GM21528 (cell line): ENCODE data around the gene FOXJ1.
A peak's percentile ranks its signal among the peaks of the same experiment; 100 is the strongest.

Experiments
- ATAC-seq: cut with Tn5 transposase; IDR thresholded peaks from one replicate; pipeline ENCODE4 v1.9.1; 2021; ENCODE audit warnings: mild to moderate bottlenecking, moderate library complexity; ENCODE audit not compliant: unreplicated experiment, low FRiP score

Gene FOXJ1

DNA sequence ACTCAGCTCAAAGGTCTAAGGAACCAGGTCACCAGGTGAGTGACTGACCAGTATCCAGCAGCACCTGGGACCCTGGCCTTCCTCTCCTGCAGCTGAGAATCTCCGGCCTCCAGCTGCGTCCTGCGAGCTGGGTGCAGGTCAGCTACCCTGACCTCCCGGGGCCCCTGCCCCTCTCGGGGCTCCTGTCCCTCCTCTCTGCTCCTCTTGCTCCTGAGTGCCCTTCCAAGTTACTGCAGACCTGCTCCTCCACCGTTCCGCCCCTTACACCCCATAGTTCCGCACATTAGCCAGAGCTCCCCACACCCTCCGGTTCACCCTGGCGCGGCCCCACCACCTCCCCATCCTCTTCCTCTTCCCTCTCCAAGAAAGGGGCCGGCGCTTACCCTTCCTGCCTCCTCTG lies 10.6 kb downstream of the FOXJ1 start:
- ATAC-seq: no peak

DNA sequence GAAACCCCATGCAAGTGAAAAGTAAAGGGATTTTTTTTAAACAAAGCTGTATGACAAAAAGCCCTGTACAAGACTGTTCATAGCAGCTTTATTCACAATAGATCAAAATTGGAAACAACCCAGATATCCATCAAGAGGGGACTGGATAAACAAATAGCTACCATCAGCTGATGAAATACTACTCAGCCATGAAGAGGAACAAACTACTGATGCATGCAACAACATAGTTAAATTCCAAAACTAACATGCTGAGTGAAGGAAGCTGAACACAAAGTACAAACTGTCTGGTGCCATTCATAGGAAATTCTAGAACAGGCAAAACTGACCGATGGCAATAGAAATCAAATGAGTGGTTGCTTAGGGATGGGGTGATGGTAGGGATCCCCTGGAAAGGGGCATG lies 15.1 kb downstream of the FOXJ1 start:
- ATAC-seq: no peak

DNA sequence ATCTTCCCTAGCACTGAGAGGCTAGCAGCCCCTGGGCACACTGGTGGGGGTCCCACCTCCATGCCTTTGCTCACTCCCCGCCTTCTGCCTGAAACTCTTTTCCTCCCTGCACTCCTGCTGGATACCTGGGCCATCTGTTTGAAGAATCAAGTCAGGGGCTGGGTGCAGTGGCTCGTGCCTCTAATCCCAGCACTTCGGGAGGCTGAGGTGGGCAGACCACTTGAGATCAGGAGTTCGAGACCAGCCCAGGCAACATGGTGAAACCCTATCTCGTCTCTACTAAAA lies 15.7 kb downstream of the FOXJ1 start:
- ATAC-seq: no peak

DNA sequence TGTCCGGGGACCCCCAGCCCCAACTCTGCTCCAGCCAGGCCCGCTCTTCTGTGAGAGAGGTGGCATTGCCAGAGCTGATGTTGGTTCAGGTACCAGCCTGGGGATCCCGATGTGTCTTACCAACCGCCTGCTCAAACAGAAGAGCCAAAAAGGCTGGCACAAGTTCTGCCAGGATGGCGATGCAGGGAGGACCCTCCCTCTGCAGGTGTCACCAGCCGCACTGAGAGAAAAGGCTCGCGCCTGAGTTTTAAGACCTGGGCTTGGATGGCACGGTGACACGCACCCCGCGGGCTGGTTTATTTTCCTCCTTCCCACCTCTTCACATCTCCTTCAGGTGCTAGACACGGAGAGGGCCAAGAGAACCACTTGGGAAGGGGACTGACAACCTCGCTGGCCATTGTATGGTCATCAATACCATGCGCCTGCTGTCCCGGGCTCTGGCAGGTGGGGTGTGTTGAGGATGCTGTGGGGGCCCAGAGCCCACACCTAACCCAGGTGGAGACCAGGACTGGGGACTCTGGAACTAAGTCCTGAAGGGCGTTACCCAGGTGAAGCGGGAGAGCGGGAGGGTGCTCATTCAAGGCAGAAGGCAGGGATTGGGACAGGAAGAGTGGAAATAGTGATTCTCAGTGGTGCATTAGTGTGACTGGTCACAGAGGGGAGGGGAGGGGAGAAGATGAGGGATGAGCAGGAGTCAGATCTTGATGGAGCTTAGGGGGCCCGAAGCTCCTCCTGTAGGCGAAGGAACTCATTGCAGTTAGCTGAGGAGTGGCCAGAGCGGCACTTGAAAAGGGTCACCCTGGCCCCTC lies 16.3 kb downstream of the FOXJ1 start:
- no peak for ATAC-seq

DNA sequence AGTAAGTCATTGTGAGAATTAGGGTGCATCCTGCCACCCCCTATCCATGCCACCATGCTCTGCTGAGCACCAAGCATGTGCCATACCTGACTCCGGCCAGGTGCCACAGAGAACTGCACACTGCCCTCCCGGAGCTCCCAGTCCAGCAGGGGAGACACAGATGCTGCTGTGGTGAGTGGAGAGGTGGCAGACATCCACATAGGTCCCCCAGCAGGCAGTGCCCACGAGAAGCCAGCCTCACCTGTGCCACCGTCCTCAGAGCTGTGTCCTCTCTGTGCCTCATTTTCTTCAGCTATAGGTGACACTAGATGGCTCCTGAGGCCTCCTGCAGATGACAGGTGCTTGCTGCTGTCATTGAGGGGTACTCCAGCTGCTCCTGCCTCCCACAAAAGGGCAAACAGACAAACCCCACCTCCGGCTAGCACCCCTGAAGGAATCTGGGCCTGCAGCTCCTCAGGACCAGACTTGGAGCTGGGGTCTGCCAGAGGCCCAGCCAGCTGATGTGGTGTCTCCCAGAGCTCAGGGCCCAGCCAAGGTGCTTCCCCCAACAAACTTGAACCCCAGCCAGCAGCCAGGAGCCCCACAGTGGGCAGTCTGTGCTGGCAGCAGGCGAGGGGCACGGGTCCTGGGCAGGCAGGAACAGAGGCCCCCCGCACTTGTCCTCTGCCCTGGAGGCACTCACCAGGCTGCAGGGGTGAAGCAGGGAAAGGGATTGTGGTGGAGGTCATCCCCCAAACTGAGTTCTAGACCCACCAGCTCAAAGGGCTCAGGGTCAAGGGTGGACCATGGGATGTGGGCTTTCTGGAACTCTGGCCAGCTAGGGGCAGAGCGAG lies 17.1 kb downstream of the FOXJ1 start:
- ATAC-seq: no peak

DNA sequence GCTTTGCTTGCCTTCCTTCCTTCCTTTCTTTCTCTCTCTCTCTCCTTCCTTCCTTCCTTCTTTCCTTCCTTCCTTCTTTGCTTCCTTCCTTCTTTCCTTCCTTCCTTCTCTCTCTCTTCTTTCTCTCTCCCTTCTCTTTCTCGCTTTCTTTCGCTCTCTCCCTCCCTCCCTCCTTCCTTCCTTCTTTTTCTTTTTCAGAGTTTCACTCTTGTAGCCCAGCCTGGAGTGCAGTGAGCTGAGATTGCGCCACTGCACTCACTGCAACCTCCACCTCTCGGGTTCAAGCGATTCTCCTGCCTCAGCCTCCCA lies 17.9 kb downstream of the FOXJ1 start:
- ATAC-seq: no peak

DNA sequence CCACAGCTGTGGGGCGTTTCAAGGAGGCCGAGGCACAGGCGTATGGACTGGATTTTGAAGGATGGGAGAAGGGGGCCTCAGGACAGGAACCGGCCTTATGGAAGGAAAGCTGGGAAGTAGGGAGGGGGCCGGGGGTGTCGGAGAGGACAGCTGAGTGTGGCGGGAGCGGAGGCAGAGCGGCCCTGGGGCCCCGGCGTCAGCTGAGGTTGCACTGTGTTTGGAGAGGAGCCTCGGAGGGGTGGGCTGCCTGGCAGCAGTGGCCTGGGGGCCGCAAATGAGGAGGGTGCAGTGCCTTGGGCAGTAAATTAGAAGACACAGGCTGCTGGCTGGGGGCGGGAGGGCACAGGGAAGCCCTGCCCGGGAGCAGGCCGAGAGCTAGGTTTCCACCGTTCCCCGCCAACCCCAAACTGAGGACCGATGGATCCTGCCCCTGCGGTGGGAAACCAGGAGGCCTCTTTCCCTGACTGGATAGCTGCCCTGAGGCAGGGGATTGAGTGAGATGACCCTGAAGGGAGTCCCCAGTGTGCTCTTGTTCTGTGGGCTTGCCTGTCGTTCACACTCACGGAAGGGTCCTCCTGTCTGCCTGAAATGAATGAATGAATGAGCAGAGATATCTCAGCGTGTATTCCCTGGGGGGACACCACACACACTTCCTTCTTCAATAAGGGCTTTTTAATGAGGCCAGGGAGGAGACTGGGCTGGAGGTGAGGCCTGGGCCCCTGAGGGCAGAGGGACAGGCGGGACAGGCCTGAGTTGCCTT lies 18.4 kb downstream of the FOXJ1 start:
- ATAC-seq: no peak

DNA sequence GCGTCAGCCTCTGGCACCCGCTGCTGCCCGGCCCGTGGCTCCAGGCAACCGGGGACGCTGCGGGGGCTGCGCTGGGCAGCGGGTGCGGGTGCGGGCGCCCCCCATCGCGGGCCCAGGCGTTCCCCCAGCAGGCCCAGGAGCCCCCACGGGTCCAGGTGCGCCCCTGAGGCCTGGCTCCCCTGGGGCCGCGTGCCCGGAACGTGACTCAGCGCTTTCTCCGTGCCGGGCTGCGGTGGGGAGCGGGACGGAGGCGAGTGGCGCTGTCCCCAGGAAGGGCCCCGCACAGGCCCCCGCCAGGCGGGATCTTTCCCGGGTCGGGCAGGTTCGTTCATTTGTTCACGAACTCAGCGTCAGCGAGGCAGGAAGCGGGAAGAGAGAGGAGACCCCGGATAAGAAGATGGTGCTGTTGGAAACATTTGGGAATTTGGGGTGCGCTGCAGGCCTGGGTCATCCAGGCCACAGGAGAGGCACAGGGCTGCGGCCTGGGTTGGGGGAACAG lies 19.1 kb downstream of the FOXJ1 start:
- ATAC-seq: no peak

DNA sequence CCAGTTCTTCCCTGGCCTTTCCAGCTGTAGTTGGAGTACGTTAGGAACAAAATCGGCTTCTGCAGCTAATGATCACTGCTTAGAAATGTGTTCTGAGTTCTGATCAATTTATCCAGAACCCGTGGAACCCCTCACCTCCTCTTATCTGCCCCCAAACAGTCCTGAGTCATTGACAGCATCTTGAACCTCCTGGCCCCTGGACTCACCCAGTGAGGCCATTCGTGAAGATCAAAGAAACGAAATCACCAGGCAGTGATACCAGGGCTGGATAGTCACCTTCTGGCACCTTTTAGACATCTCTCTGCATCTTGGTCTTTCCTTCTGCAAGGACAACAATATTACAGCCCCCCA lies 20.4 kb downstream of the FOXJ1 start:
- no peak for ATAC-seq

DNA sequence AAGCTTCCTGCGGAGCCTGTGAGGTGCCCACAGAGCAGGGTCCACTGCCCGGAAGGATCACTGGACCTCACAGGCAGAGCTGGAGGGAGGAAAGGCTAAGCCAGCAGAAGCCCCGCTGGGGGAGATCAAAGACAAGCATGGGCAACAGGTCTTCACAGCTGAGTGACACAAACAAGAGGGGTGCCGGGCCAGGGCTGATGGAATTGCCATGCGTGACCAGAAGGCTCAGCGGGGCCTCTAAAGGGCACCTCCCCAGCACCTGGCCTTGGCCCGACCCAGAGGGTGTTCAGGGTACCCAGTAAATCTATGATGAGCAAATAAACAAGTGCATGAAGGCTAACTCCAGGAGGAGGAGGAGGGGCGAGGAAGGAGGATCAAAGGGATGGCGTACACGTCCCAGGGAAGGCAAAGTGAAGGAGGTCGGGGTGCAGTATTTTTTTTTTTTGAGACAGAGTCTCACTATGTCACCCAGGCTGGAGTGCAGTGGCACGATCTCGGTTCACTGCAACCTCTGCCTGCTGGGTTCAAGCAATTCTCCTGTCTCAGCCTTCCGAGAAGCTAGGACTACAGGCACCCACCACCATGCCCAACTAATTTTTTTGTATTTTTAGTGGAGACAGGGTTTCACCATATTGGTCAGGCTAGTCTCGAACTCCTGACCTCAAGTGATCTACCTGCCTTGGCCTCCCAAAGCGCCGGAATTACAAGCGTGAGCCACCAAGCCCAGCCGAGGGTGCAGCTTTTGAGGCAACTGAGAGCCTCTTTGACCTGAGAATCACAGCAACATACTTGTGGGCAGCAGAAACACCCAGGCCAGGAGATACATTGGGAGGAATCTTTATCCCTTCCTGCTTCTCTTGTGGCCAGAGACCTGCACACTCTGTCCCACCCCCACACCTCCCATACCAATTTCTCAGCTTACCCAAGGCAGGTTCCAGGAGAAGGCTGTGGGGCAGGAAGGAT lies 21.4 kb downstream of the FOXJ1 start:
- ATAC-seq: no peak

DNA sequence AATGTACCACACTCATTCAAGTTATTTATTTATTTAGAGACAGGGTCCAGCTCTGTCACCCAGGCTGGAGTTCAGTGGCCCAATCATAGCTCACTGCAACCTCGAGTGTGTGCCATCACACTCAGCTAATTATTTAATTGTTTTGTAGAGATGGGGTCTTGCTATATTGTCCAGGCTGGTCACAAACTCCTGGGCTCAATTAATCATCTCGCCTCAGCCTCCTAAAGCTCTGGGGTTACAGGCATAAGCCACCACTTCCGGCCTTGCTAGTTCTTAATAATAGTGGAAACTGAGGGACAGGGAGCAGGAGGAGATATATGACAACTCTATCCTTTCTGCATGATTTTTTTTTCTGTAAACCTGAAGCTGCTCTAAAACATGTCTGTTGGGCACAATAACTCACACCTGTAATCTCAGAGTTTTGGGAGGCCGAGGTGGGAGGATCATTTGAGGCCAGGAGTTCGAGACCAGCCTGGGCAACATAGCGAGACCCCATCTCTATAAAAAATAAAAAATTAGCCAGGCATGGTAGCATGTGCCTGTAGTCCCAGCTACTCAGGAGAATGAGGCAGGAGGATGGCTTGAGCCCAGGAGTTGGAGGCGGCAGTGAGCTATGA lies 25.8 kb downstream of the FOXJ1 start:
- no peak for ATAC-seq

DNA sequence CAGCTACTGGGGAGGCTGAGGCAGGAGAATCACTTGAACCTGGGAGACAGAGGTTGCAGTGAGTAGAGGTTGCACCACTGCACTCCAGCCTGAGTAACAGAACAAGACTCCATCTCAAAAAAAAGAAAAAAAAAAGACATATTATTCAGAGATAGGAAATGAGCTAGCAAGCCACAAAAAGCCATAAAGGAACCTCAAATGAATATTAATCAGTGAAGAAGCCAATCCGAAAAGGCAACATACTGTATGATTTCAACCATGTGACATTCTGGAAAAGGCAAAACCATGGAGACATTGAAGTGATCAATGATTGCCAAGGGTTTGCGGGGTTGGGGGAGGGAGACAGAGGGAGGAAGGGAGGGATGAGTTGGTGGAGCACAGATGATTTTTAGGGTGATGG lies 29.1 kb downstream of the FOXJ1 start:
- no peak for ATAC-seq

DNA sequence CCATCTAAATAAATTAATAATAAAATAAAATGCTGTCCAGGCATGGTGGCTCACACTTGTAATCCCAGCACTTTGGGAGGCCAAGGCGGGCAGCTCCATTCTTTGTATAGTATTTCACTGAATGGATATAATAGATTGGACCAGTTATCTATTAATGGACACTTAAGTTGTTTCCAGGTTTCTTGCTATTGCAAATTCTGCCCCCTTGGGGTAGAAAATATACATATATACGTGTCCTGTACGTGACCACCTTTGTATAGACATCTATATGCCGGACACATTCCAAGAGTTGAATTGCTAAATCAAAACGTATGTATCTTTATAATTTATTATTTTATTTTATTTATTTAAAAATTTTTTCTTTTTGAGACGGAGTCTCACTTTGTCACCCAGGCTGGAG lies 33.5 kb downstream of the FOXJ1 start:
- ATAC-seq: no peak

DNA sequence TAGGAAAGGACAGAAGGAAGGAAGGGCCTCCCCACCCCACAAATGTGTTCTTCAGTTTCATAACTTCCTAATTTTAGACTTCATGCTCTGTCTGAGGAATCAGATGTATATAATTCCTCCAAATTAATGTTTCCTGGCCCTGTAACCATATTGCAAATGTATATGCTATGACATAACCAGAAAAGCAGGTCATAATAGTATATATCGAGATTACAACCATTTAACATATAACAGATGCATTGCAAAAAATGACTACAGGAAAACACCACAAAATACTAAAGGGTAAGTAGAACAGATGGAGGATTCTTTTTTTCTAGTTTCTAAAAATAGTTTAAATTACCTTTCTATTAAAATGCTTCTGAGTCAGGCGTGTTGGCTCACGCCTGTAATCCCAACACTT lies 34.3 kb downstream of the FOXJ1 start:
- ATAC-seq: no peak

DNA sequence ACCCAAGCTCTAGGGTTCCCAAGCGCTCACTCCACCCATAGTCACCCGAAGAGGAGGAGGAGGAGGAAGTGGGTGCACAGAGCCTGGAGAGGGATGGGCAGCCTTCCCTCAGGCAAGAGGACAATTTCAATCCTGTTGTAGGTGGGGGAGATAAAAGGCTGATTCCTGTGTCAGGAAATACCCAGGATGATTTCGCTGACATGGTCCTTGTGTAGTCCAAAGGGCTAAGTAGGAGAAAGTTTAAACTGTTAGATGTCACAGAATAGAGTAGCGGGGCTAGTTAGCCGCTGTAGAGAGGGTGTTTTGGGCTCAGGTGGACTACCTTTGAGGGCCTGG lies 36.2 kb downstream of the FOXJ1 start:
- no peak for ATAC-seq

DNA sequence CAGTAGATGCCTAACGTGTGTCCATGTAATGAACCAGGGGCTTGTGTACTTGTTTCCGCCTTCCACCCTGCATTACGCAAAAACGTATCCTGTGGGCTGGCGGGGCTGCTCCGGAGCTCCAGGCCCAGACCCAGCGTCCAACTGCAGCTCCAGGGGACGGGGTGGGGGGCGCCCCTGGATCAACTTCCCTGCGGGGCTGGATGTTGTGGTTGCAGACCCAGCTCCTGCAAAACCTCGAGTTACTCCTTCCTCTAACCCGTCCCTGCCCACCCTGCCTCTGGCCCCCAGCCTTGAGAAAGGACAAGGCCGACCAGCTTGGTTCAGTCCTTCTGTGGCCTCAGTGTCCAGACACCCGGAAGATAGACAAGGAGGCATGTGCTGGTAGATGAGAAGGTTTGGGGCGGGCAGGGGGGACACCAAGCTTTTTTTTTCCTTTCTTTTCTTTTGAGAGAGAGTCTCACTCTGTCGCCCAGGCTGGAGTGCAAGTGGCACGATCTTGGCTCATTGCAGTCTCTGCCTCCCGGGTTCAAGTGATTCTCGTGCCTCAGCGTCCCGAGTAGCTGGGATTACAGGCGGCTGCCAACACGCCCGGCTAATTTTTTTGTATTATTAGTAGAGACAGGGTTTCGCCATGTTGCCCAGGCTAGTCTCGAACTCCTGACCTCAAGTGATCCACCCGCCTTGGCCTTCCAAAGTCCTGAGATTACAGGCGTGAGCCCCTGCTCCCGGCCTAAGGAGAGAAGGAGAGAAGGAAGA lies 36.7 kb downstream of the FOXJ1 start:
- no peak for ATAC-seq

DNA sequence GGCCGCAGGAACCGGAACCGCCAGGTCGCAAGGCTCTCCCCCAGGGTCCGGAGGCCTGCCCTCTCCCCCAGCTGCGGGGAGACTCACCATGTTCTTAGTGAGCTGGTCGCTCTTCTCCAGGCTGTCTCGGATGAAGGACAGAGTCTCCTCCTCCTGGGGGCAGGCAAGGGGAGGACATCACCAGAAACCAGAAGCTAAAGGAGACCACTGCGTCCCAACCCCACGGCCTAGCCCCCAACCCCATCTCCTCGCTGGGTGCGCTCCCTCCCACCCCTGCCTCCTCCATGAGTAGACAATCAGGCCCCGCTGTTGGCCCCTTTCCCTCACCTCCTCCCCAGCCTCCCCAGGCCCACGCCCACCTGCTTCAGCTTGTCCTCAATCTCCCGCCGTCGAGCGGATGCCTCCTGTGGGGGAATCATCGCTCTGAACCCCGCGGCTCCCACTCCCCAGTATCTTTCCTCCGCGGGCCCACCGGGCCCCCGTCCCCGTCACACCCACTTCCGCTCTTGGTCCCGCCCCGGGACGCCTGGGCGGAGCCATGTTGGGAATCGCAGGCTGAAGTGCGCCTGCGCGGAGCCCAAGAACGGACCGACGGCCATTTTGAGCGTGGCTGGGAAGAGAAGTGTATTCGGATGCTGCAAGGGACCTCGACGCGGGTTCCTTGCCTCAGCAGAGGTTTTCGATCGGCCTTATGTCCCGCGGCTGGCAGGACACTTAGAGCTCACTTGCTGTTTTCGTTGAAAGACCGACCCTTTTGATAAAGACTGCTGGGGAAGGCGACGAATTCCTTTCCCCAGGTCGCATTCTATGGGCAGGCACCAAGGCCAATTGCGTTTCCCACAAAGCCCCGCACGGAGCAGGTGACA lies 37.5 kb downstream of the FOXJ1 start, which contains the start of gene EXOC7:
Gene EXOC7, minus strand, starts transcription at position 514 of the 866 bp plus-strand sequence. Its CDS starts 95 bp downstream, at position 419.
- ATAC-seq: peak; percentile 81

DNA sequence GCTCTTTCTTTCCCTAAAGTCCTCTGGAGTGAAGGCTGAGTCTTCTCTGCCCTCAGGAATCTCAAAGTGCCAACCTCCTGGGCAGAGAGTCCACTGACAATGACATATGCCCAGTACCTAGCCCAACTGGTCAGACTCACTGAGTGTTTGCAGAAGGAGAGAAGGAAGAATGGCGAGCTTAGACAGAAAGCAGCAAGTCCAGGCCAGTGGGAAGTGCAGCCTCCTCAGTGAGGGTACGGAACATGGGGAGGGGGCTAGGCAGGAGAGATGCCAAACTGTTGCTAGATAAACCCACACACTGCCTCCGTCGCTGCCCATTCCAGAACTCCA lies 38.1 kb downstream of the FOXJ1 start:
- no peak for ATAC-seq
